Stimulated activated CD8-positive, alpha-beta memory T cell treated with anti-CD3 and anti-CD28 coated beads, Interleukin-2, amount 100 ng/mL, for 1 hour (primary cell): Measurements from ENCODE around the gene FAM53B.

Experiments used
- DNase-seq, 2 donors: peaks; one replicate each; pipeline ENCODE4 v3.0.0-alpha.2; 2020; ENCODE audit warnings: low read depth in 2 of 2

The FAM53B gene

GRCh38 chr10:124629842-124630241 is 114.3 kb downstream of the FAM53B start:
- DNase-seq, result no peak

- DNase-seq, result no peak
Observed at GRCh38 chr10:124629415-124629814, 114.8 kb downstream of the FAM53B start.

DNA sequence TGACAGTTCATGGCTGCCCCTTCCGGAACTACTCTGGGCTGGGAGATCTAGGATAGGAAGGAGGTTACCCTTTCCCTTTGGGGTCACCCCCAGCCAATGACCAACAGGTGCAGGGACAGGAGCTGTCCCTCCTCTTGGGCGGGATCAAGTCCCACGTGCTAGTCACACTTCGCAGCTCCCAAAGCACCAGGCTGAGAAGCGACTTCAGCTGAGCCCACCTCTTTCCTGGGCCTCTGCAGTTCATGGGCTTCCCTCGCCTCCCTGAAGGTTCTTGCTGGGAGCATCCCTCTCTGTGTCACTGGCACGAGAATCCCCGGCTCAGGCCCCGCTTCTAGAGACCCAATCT is 115.5 kb downstream of the FAM53B start:
- DNase-seq, result no peak

GRCh38 chr10:124627866-124628675 is 116.1 kb downstream of the FAM53B start:
- no peak for DNase-seq

DNA sequence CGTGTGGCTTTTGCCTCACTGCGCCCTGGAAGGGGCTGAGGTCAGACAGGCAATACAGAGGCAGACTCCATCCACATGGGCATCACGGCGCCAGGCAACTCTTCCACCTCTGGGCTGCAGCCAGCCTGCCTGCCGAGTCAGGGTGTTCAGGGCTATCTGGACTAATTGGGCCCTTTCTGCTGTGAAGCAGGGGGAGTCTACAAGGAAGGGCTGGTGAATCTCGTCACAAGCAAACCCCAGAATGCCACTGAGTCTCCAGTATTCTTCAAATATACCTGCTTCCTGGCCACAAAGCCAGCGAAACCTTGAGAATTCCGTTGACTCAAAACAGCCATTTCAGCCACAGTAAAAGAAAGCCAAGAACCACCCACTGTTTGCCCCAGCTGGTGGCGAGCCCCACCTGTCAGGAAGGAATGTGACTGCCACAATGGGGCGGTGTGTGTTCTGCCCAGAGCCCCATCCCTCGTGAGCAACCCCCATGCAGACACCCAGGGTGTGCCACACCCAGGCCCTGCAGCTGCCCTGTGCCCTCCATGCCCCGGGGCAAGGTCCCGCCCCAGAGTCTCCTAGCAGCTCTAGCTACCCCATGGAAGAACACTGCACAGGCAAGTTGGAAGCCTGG is 117.3 kb downstream of the FAM53B start:
- DNase-seq, result no peak

DNA sequence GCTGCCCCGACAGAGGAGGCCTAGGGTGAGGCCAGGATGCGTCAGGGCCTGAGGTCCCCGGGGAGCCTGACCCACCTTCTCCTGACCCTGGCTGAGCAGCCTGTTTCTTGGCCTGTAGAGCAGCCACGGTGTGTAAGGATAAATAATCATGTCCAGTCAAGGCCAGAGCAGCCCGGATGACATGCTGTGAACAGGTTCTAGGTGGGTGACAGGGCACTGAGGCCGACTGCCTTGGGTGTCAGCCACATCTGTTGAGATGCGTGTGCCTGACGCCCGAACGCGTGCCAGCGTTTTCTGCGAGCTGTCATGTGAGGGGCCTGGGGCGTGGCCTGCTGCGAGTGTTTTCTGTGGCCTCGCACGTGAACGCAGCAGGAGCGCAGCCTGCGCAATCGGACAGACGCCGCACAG is 118.3 kb downstream of the FAM53B start:
- DNase-seq, result no peak

DNA sequence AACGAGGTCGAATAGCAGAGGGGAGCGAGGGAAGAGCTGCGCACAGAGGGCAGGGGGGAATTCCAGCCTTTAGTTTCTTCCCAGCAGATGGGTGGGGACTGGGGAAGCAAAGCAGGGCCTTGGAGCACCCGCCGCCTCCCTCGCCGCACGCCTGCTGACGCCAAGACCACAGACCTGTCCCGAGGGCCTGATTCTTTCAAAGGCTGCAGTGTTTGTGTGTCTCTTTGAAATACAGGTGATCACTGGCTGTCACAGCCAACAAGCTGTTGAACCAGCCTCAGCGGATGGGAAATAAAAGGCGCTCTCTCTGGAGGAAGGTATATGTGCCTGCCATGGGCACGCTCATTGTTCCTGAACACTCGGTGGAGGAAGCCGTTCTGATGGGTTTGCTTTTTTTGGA is 119.3 kb downstream of the FAM53B start:
- DNase-seq, result no peak

GRCh38 chr10:124624466-124624865 is 119.7 kb downstream of the FAM53B start:
- no peak for DNase-seq

- no peak for DNase-seq
Observed at GRCh38 chr10:124624006-124624405, 120.2 kb downstream of the FAM53B start.

- DNase-seq, result no peak
Observed at GRCh38 chr10:124622866-124623536, 121.2 kb downstream of the FAM53B start.

DNA sequence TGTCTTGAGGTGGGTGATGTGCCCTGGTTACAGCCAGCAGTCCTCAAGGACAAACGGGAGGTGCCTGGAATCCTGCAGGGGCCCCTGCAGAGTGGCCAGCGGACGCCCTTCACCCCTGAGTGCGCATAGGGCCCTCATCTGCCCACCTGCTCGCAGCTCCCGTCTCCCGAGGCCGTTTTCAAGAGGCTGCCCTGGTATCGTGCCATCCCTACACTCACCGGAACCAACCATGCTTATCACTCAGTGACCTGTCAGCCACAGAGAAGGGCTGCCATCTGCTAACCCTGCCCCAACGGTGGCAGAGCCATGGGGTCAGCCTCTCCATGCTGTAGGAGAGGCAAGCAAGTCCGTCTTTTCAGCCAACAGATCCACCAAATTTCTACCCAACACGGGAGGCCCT is 122.0 kb downstream of the FAM53B start:
- DNase-seq, result no peak

- no peak for DNase-seq
Observed at GRCh38 chr10:124621637-124622036, 122.5 kb downstream of the FAM53B start.

GRCh38 chr10:124619802-124620490 is 124.2 kb downstream of the FAM53B start:
- no peak for DNase-seq

- DNase-seq, result no peak
Observed at GRCh38 chr10:124619195-124619594, 125.0 kb downstream of the FAM53B start.

DNA sequence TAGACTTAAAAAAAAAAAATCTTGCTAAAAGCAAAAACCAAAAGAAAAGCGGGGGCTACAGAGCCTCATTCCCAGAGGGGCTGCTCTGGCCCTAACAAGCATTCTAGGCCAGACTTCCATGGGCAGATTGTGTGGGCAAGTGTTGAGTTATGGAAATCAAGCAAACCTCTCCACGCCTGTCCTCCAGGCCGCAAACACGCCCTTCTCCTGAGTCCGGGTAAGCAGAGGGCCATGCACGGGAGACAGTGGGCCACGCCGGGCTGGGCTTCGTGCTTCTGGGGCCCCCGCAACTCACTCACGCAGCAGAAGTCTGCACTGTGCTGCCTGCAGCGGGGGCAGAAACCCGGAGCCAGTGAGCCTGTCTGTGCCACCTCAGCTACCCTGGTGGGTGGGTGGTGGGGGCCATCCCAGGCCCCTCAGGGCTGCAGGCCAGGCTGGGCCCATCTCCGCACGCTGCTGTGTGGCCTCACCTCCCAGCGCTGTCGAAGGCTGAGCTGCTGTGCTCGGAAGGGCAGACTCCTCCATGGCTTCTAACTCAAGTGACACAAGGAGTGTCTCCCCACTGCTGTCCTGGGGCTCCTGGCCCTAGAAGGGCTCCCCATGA is 125.6 kb downstream of the FAM53B start:
- no peak for DNase-seq

- no peak for DNase-seq
Observed at GRCh38 chr10:124616836-124617130, 127.4 kb downstream of the FAM53B start.

- DNase-seq, result no peak
Observed at GRCh38 chr10:124616040-124616835, 127.9 kb downstream of the FAM53B start.

GRCh38 chr10:124615259-124615658 is 128.9 kb downstream of the FAM53B start:
- DNase-seq, result no peak

GRCh38 chr10:124614003-124614659 is 130.0 kb downstream of the FAM53B start:
- DNase-seq, result no peak

- DNase-seq, result no peak
Observed at GRCh38 chr10:124612611-124613498, 131.3 kb downstream of the FAM53B start.
